GM18870 (cell line): ENCODE data around the gene GPR107.

Experiments used
- ATAC-seq: cut with Tn5 transposase; IDR thresholded peaks from one replicate; pipeline ENCODE4 v1.9.1; 2021; ENCODE audit warnings: moderate library complexity; ENCODE audit not compliant: unreplicated experiment

The GPR107 gene

GRCh38 chr9:130128733-130129431, 75.2 kb downstream of the GPR107 start:
- ATAC-seq = peak; percentile 49

GRCh38 chr9:130129432-130130061, 75.8 kb downstream of the GPR107 start:
- ATAC-seq = no peak

GRCh38 chr9:130132746-130133145, 79.0 kb downstream of the GPR107 start:
- no peak for ATAC-seq

GRCh38 chr9:130137081-130137640, 83.5 kb downstream of the GPR107 start:
- no peak for ATAC-seq

- no peak for ATAC-seq
These were observed 84.0 kb downstream of the GPR107 start for GRCh38 chr9:130137641-130138081.

GRCh38 chr9:130138171-130138653, 84.5 kb downstream of the GPR107 start:
- no peak for ATAC-seq

- ATAC-seq = no peak
These were observed 85.1 kb downstream of the GPR107 start for GRCh38 chr9:130138791-130139190.

GRCh38 chr9:130139251-130139650, 85.5 kb downstream of the GPR107 start:
- no peak for ATAC-seq

- no peak for ATAC-seq
These were observed 87.0 kb downstream of the GPR107 start for GRCh38 chr9:130140706-130141105.

- no peak for ATAC-seq
These were observed 88.3 kb downstream of the GPR107 start for GRCh38 chr9:130142056-130142455.

- no peak for ATAC-seq
These were observed 88.9 kb downstream of the GPR107 start for GRCh38 chr9:130142641-130143040.

GRCh38 chr9:130143279-130143893, 89.7 kb downstream of the GPR107 start:
- no peak for ATAC-seq

- ATAC-seq = no peak
These were observed 90.3 kb downstream of the GPR107 start for GRCh38 chr9:130143958-130144366.

- no peak for ATAC-seq
These were observed 91.0 kb downstream of the GPR107 start for GRCh38 chr9:130144703-130145102.

- ATAC-seq = no peak
These were observed 92.0 kb downstream of the GPR107 start for GRCh38 chr9:130145658-130146057.

GRCh38 chr9:130147198-130147597, 93.5 kb downstream of the GPR107 start:
- ATAC-seq = no peak

- no peak for ATAC-seq
These were observed 94.2 kb downstream of the GPR107 start for GRCh38 chr9:130147910-130148309.

GRCh38 chr9:130149031-130149430, 95.3 kb downstream of the GPR107 start:
- no peak for ATAC-seq

GRCh38 chr9:130149654-130150286, 96.1 kb downstream of the GPR107 start:
- ATAC-seq = no peak

- ATAC-seq = no peak
These were observed 97.2 kb downstream of the GPR107 start for GRCh38 chr9:130150779-130151382.

GRCh38 chr9:130154816-130155215, 101.1 kb downstream of the GPR107 start:
- ATAC-seq = no peak
